Measurements from ENCODE around the gene BCL10.

The BCL10 gene

GRCh38 chr1:85325920-85326319 is 49.5 kb upstream of the BCL10 start:
- CTCF ChIA-PET = interaction anchor here (1.9 kb wide), 1 partner anchor 9 kb away, joined by 4 read pairs; no protein-coding TSS in a partner anchor
- TF ChIP-seq ZNF580 (tag by site-specific recombination; IDR thresholded peaks at IDR 0.05) = no peak
- no peak for TF ChIP-seq ZBTB6 (tag by site-specific recombination; IDR thresholded peaks at IDR 0.05)
- no peak for TF ChIP-seq ZNF747 (tag by site-specific recombination; IDR thresholded peaks at IDR 0.05)
- TF ChIP-seq ZBTB11 (tag by site-specific recombination; conservative IDR thresholded peaks at IDR 0.05; ENCODE audit: low read depth) = no peak
- H3K4me3 ChIP-seq (ENCODE audit: low read depth, low read length) = no peak overlapping the region
- H3K27ac ChIP-seq (ENCODE audit: extremely low read depth, low read depth, low read length) = no peak overlapping the region
- H3K36me3 ChIP-seq (ENCODE audit: control insufficient read depth in 2 of 2, insufficient read depth in 1 of 2, low read length in 2 of 2) = no peaks in the 10 kb centered on the region; a peak in 1 of 3 replicates
- no peaks in the 10 kb centered on the region for H3K9me3 ChIP-seq (ENCODE audit: control insufficient read depth, insufficient read depth, low read depth, low read length)
- H3K4me1 ChIP-seq (ENCODE audit: control insufficient read depth, insufficient read depth, low read length) = no peaks in the 10 kb centered on the region
- POLR2A ChIA-PET = no interaction called here

GRCh38 chr1:85323770-85324169 is 47.3 kb upstream of the BCL10 start:
- Histone ChIP-seq H3K4me3 (ENCODE audit: low read depth, low read length) (no peak overlapping the region), H3K9me3 (ENCODE audit: control insufficient read depth, insufficient read depth, low read depth, low read length) (no peaks in the 10 kb centered on the region), H3K36me3 (ENCODE audit: control insufficient read depth in 2 of 2, insufficient read depth in 1 of 2, low read length in 2 of 2) (no peaks in the 10 kb centered on the region; a peak in 1 of 3 replicates), H3K4me1 (ENCODE audit: control insufficient read depth, insufficient read depth, low read length) (no peaks in the 10 kb centered on the region), H3K27ac (ENCODE audit: extremely low read depth, low read depth, low read length) (no peak overlapping the region)
- POLR2A ChIA-PET = no interaction called here
- no peak for TF ChIP-seq ZNF830 (tag by site-specific recombination; IDR thresholded peaks at IDR 0.05; ENCODE audit: low read depth)
- TF ChIP-seq ZNF18 (tag by site-specific recombination; IDR thresholded peaks at IDR 0.05) = no peak
- no peak for TF ChIP-seq TRIM28 (IDR thresholded peaks at IDR 0.05; ENCODE audit: borderline replicate concordance, low read length)
- TF ChIP-seq SCRT2 (tag by site-specific recombination; IDR thresholded peaks at IDR 0.05) = no peak
- TF ChIP-seq ZSCAN5A (tag by site-specific recombination; IDR thresholded peaks at IDR 0.05) = no peak
- TF ChIP-seq ZIC2 (tag by site-specific recombination; IDR thresholded peaks at IDR 0.05) = no peak
- TF ChIP-seq SALL2 (tag by site-specific recombination; IDR thresholded peaks at IDR 0.05; ENCODE audit: borderline replicate concordance) = no peak
- TF ChIP-seq ZNF560 (tag by site-specific recombination; IDR thresholded peaks at IDR 0.05; ENCODE audit: borderline replicate concordance) = no peak
- no peak for TF ChIP-seq ZNF248 (tag by site-specific recombination; IDR thresholded peaks at IDR 0.05)
- TF ChIP-seq ZNF2 (tag by site-specific recombination; IDR thresholded peaks at IDR 0.05) = no peak
- no peak for TF ChIP-seq ZNF341 (tag by site-specific recombination; IDR thresholded peaks at IDR 0.05; ENCODE audit: low read depth)
- TF ChIP-seq KLF8 (tag by site-specific recombination; IDR thresholded peaks at IDR 0.05) = no peak
- no peak for TF ChIP-seq OSR2 (tag by site-specific recombination; IDR thresholded peaks at IDR 0.05)
- no peak for TF ChIP-seq ZNF19 (tag by site-specific recombination; IDR thresholded peaks at IDR 0.05; ENCODE audit: low read depth)
- CTCF ChIA-PET = interaction anchor here (0.6 to 1.4 kb wide), 5 partner anchors 15 to 649 kb away, joined by 3 to 7 read pairs (median 3); no protein-coding TSS in a partner anchor
